HCT116 (cell line): ENCODE measurements around the gene ZNF653.

Experiments used
- CEBPB ChIP-seq: IDR thresholded peaks from 2 replicates; pipeline ENCODE4 v1.6.1; 2012; ENCODE audit warnings: low read depth
- CTCF ChIP-seq, 3 experiments: fragments of 200-600 bp in 1 of 3; sonication (generic) in 1 of 3; IDR thresholded peaks in 2 of 3; conservative IDR thresholded peaks in 1 of 3; 2 replicates each; pipeline ENCODE4 v1.5.1; 2012 to 2017; ENCODE audit warnings: low read depth in 2 of 3, low read length in 2 of 3, antibody characterized with exemption in 1 of 3, borderline replicate concordance in 1 of 3, control low read depth in 1 of 3, mild to moderate bottlenecking in 1 of 3, mixed read lengths in 1 of 3, mixed run types in 1 of 3, moderate library complexity in 1 of 3; ENCODE audit not compliant: insufficient read depth in 1 of 3
- ELF1 ChIP-seq: IDR thresholded peaks from 2 replicates; pipeline ENCODE4 v1.6.1; 2012; ENCODE audit warnings: low read depth, borderline replicate concordance
- EZH2 ChIP-seq: fragments of 200-600 bp; sonication (generic); IDR thresholded peaks from 2 replicates; pipeline ENCODE4 v1.6.1; 2017; ENCODE audit warnings: antibody characterized with exemption, mixed run types
- EZH2phosphoT487 ChIP-seq: fragments of 200-600 bp; IDR thresholded peaks from 2 replicates; pipeline ENCODE4 v1.6.1; 2018; ENCODE audit warnings: antibody characterized with exemption, borderline replicate concordance
- FOSL1 ChIP-seq: IDR thresholded peaks from 2 replicates; pipeline ENCODE4 v1.6.1; 2012; ENCODE audit warnings: low read depth
- POLR2A ChIP-seq: IDR thresholded peaks from 2 replicates; pipeline ENCODE4 v1.7.0; 2011; ENCODE audit warnings: borderline replicate concordance; ENCODE audit not compliant: insufficient read depth, insufficient read length; ENCODE audit errors: extremely low read depth
- POLR2AphosphoS5 ChIP-seq: IDR thresholded peaks from 2 replicates; pipeline ENCODE4 v1.6.1; 2011; ENCODE audit warnings: mild to moderate bottlenecking, low read depth, low read length, moderate library complexity
- REST ChIP-seq: IDR thresholded peaks from 2 replicates; pipeline ENCODE4 v1.6.1; 2012; ENCODE audit warnings: low read depth
- SIN3A ChIP-seq: IDR thresholded peaks from 2 replicates; pipeline ENCODE4 v1.6.1; 2012; ENCODE audit warnings: low read depth
- ZFX ChIP-seq: fragments of 450-650 bp; IDR thresholded peaks from 2 replicates; pipeline ENCODE4 v1.6.1; 2017
- ZNF274 ChIP-seq: fragments of 200-500 bp; sonication (Bioruptor generic); IDR thresholded peaks from 2 replicates; pipeline ENCODE4 v1.6.1; 2014; ENCODE audit warnings: mild to moderate bottlenecking, low read depth, low read length, inconsistent platforms

- TF ChIP-seq CTCF (IDR thresholded peaks at IDR 0.05 in 2 of 3, conservative IDR thresholded peaks at IDR 0.05 in 1 of 3; ENCODE audit: borderline replicate concordance in 1 of 3, insufficient read depth in 1 of 3, low read depth in 2 of 3, low read length in 2 of 3) (peak; percentile 73 to 96 (median 83)), EZH2phosphoT487 (no peak), SIN3A (no peak), CEBPB (no peak), ZFX (no peak), POLR2A (peak; percentile 33), FOSL1 (peak; percentile 91), ELF1 (no peak), POLR2AphosphoS5 (peak; percentile 83), REST (no peak), EZH2 (no peak), ZNF274 (no peak)
These were observed 30.4 kb upstream of the ZNF653 start for GRCh38 chr19:11535792-11536595.
